Tibial artery (tissue), 4 donors: ENCODE measurements around the gene ZP2.

Experiments
- DNase-seq, 2 donors: peaks; one replicate each; pipeline ENCODE4 v3.0.0-alpha.2; 2019
- H3K27ac ChIP-seq, 2 donors: fragments of 200-600 bp; sonication (generic) in 1 of 2; 1 replicate in 1 of 2; 2 replicates in 1 of 2; pipeline ENCODE4 v1.5.1; 2018 to 2019; ENCODE audit warnings: mild to moderate bottlenecking in 1 of 2
- H3K27me3 ChIP-seq, 2 donors: fragments of 200-600 bp; sonication (generic) in 1 of 2; one replicate each; pipeline versions ENCODE4 v1.5.1 to v1.6.0; 2016 to 2019
- H3K36me3 ChIP-seq, 3 donors: fragments of 200-600 bp; sonication (generic) in 2 of 3; one replicate each; pipeline ENCODE4 v1.5.1; 2016 to 2019; ENCODE audit warnings: mild to moderate bottlenecking in 2 of 3
- H3K4me1 ChIP-seq, 4 donors: fragments of 200-600 bp; sonication (generic) in 2 of 4; 1 replicate in 3 of 4; 2 replicates in 1 of 4; pipeline ENCODE4 v1.5.1; 2016 to 2019
- H3K4me3 ChIP-seq, 2 donors: fragments of 200-600 bp; sonication (generic) in 1 of 2; 1 replicate in 1 of 2; 2 replicates in 1 of 2; pipeline ENCODE4 v1.5.1; 2018 to 2019; ENCODE audit warnings: mild to moderate bottlenecking in 2 of 2
- H3K9me3 ChIP-seq, 3 donors: fragments of 200-600 bp; sonication (generic) in 1 of 3; one replicate each; pipeline ENCODE4 v1.5.1; 2016 to 2019
- CTCF ChIP-seq, 2 experiments: fragments of 200-600 bp in 1 of 2; fragments of 450-650 bp in 1 of 2; IDR thresholded peaks; one replicate each; pipeline ENCODE4 v1.5.1; 2017 to 2019; ENCODE audit warnings: antibody characterized with exemption in 2 of 2, mild to moderate bottlenecking in 1 of 2, moderate library complexity in 1 of 2
- intact Hi-C: fragments of 100-400 bp; cut with DNase I; formaldehyde crosslinking; loops from one replicate; pipeline ENCODE4 v1.15.0; 2023; ENCODE audit warnings: low total_unique reads

Gene ZP2

GRCh38 chr16:21224800-21225199 lies 13.4 kb upstream of the ZP2 start:
- H3K36me3 ChIP-seq: no peaks in the 10 kb centered on the region
- H3K9me3 ChIP-seq: no peaks in the 10 kb centered on the region
- peaks cover 0 to 15% of the 10 kb centered on the region in 2 donors for H3K27me3 ChIP-seq
- no peaks in the 10 kb centered on the region for H3K4me1 ChIP-seq
- no peak overlapping the region for H3K27ac ChIP-seq
- intact Hi-C loops: no loop called here
- DNase-seq: no peak
- H3K4me3 ChIP-seq: no peak overlapping the region
- TF ChIP-seq CTCF (IDR thresholded peaks at IDR 0.05): no peak

- no peaks in the 10 kb centered on the region for H3K9me3 ChIP-seq
- no peak for TF ChIP-seq CTCF (IDR thresholded peaks at IDR 0.05)
- peaks cover 0 to 14% of the 10 kb centered on the region in 2 donors for H3K27me3 ChIP-seq
- H3K4me1 ChIP-seq: no peaks in the 10 kb centered on the region
- H3K4me3 ChIP-seq: no peak overlapping the region
- intact Hi-C loops: loop anchor here (2.0 kb wide), 1 partner anchor 29 kb away; no protein-coding TSS in a partner anchor
- DNase-seq: no peak
- no peak overlapping the region for H3K27ac ChIP-seq
- no peaks in the 10 kb centered on the region for H3K36me3 ChIP-seq
Measured at GRCh38 chr16:21223787-21224186, 12.4 kb upstream of the ZP2 start.

GRCh38 chr16:21222495-21223337 lies 11.3 kb upstream of the ZP2 start:
- H3K27ac ChIP-seq: no peak overlapping the region
- H3K9me3 ChIP-seq: no peaks in the 10 kb centered on the region
- intact Hi-C loops: loop anchor here (2.0 kb wide), 1 partner anchor 28 kb away; no protein-coding TSS in a partner anchor
- H3K4me1 ChIP-seq: no peaks in the 10 kb centered on the region
- H3K27me3 ChIP-seq: peaks cover 0 to 18% of the 10 kb centered on the region in 2 donors
- H3K36me3 ChIP-seq: no peaks in the 10 kb centered on the region
- H3K4me3 ChIP-seq: no peak overlapping the region
- TF ChIP-seq CTCF (IDR thresholded peaks at IDR 0.05): no peak
- no peak for DNase-seq

- no peak overlapping the region for H3K4me3 ChIP-seq
- no peaks in the 10 kb centered on the region for H3K4me1 ChIP-seq
- no peaks in the 10 kb centered on the region for H3K36me3 ChIP-seq
- TF ChIP-seq CTCF (IDR thresholded peaks at IDR 0.05): no peak
- DNase-seq: no peak
- H3K27me3 ChIP-seq: peaks cover 0 to 16% of the 10 kb centered on the region in 2 donors
- H3K9me3 ChIP-seq: no peaks in the 10 kb centered on the region
- H3K27ac ChIP-seq: no peak overlapping the region
- intact Hi-C loops: no loop called here
Measured at GRCh38 chr16:21219551-21219950, 8.2 kb upstream of the ZP2 start.

- no peak overlapping the region for H3K27ac ChIP-seq
Measured at GRCh38 chr16:21218153-21218552, 6.8 kb upstream of the ZP2 start.

More at GRCh38 chr16:21218153-21218552, 6.8 kb upstream of the ZP2 start:
- no peak for DNase-seq
- no peak overlapping the region for H3K4me3 ChIP-seq
- no peaks in the 10 kb centered on the region for H3K4me1 ChIP-seq
- no peaks in the 10 kb centered on the region for H3K36me3 ChIP-seq
- TF ChIP-seq CTCF (IDR thresholded peaks at IDR 0.05): no peak
- peaks cover 0 to 17% of the 10 kb centered on the region in 2 donors for H3K27me3 ChIP-seq
- intact Hi-C loops: no loop called here
- no peaks in the 10 kb centered on the region for H3K9me3 ChIP-seq
